Spinal cord (tissue), 10 donors: ENCODE results near the gene PLPPR4. TPM values are rescaled to one million over a fixed set of nuclear protein-coding genes. Genes with fewer than 3 reads are reported as not detected.
A peak's percentile ranks its signal among the peaks of the same experiment; 100 is the strongest.

Experiments
- DNase-seq, 6 donors: peaks; one replicate each; pipeline versions ENCODE4 v3.0.0 to v3.0.0-alpha.2; 2013 to 2015; ENCODE audit warnings: low spot score in 6 of 6, low read depth in 4 of 6
- H3K27ac ChIP-seq: one replicate; pipeline ENCODE4 v1.5.1; 2013; ENCODE audit warnings: low read depth, low read length, control low read depth
- H3K27me3 ChIP-seq: one replicate; pipeline ENCODE4 v1.6.1; 2013; ENCODE audit warnings: low read length; ENCODE audit not compliant: control insufficient read depth, insufficient read depth
- H3K36me3 ChIP-seq: one replicate; pipeline ENCODE4 v1.6.1; 2013; ENCODE audit warnings: low read length; ENCODE audit not compliant: control insufficient read depth, insufficient read depth
- H3K4me1 ChIP-seq: one replicate; pipeline ENCODE4 v1.6.1; 2013; ENCODE audit warnings: low read length; ENCODE audit not compliant: control insufficient read depth, insufficient read depth
- H3K4me3 ChIP-seq: one replicate; pipeline ENCODE4 v1.5.1; 2013; ENCODE audit warnings: low read depth, low read length, control low read depth
- H3K9me3 ChIP-seq: one replicate; pipeline ENCODE4 v1.6.1; 2013; ENCODE audit warnings: low read length; ENCODE audit not compliant: control insufficient read depth, insufficient read depth
- WGBS: methylation state at CpG from one replicate; pipeline ENCODE4 v1.1.5; 2013; ENCODE audit warnings: missing lambda C conversion rate; ENCODE audit not compliant: insufficient coverage; 5-methylcytosine and 5-hydroxymethylcytosine counted together
- long read RNA-seq, 4 donors: transcript quantifications; one replicate each; lab custom pipeline, GENCODE V29; 2026
- polyA plus RNA-seq, 2 donors: library from polyadenylated mRNA; unstranded; fragments of 120-200 nt; gene quantifications; one replicate each; pipeline ENCODE4 v1.2.1, GENCODE V29; 2013; ENCODE audit not compliant: insufficient read length in 2 of 2
- total RNA-seq, 2 donors: library from RNA; depleted of rRNA in 1 of 2; stranded (reverse); fragments of 120-200 nt in 1 of 2; fragments of >200 nt in 1 of 2; gene quantifications; one replicate each; pipeline versions ENCODE4 v1.2.3 to v1.2.4, GENCODE V29; 2013 to 2014
- donor health status: healthy.

PLPPR4 gene
- total RNA-seq (10 to 100 TPM; 13.1 to 70.7 TPM), polyA plus RNA-seq (10 to 100 TPM; 36.3 to 43.2 TPM)
- long read RNA-seq, donor 1, full-length matches to known transcripts = 13 of 13 reads
- long read RNA-seq, donor 1, partial matches to known transcripts = 0 of 13 reads
- long read RNA-seq, donor 1, other reads (novel, unspliced or antisense) = 0 of 13 reads
- long read RNA-seq, donor 2, full-length matches to known transcripts = 3 of 3 reads
- long read RNA-seq, donor 2, partial matches to known transcripts = 0 of 3 reads
- long read RNA-seq, donor 2, other reads (novel, unspliced or antisense) = 0 of 3 reads
- long read RNA-seq, donor 3, full-length matches to known transcripts = 10 of 10 reads
- long read RNA-seq, donor 3, partial matches to known transcripts = 0 of 10 reads
- long read RNA-seq, donor 3, other reads (novel, unspliced or antisense) = 0 of 10 reads
- long read RNA-seq, donor 4, full-length matches to known transcripts = 4 of 4 reads
- long read RNA-seq, donor 4, partial matches to known transcripts = 0 of 4 reads
- long read RNA-seq, donor 4, other reads (novel, unspliced or antisense) = 0 of 4 reads

- WGBS = under 1% methylated on average over 50 of the region's 51 CpGs
- peaks cover 10% of the 10 kb centered on the region for H3K4me1 ChIP-seq
- peak within 1 kb of the TSS; percentile 67 for H3K27ac ChIP-seq
- no peaks in the 10 kb centered on the region for H3K36me3 ChIP-seq
- peaks cover 4% of the 10 kb centered on the region for H3K27me3 ChIP-seq
- DNase-seq = peak in 4 of 6 donors; percentile 43 to 89 (median 70)
- H3K9me3 ChIP-seq = no peaks in the 10 kb centered on the region
- peak within 1 kb of the TSS; percentile 48 for H3K4me3 ChIP-seq
These were observed at the start of gene PLPPR4 for GRCh38 chr1:99264201-99265021. TSS of gene PLPPR4 (plus strand) at chr1:99264492. CDS start at chr1:99264594, 102 bp downstream.

- Histone ChIP-seq H3K27ac (no peak overlapping the region), H3K4me3 (no peak overlapping the region), H3K9me3 (no peaks in the 10 kb centered on the region), H3K36me3 (no peaks in the 10 kb centered on the region), H3K4me1 (no peaks in the 10 kb centered on the region), H3K27me3 (no peaks in the 10 kb centered on the region)
- no peak for DNase-seq
- WGBS = no CpG with 5 or more reads among the region's 5 CpGs
These were observed 47.3 kb upstream of the PLPPR4 start for GRCh38 chr1:99216956-99217355.

GRCh38 chr1:99217599-99217998, 46.7 kb upstream of the PLPPR4 start:
- Histone ChIP-seq H3K9me3 (no peaks in the 10 kb centered on the region), H3K4me3 (no peak overlapping the region), H3K27ac (no peak overlapping the region), H3K4me1 (no peaks in the 10 kb centered on the region), H3K27me3 (no peaks in the 10 kb centered on the region), H3K36me3 (no peaks in the 10 kb centered on the region)
- WGBS = no CpG with 5 or more reads among the region's 4 CpGs
- DNase-seq = no peak

GRCh38 chr1:99218572-99218971, 45.7 kb upstream of the PLPPR4 start:
- Histone ChIP-seq H3K4me3 (no peak overlapping the region), H3K27ac (no peak overlapping the region), H3K36me3 (no peaks in the 10 kb centered on the region), H3K9me3 (no peaks in the 10 kb centered on the region), H3K4me1 (no peaks in the 10 kb centered on the region), H3K27me3 (no peaks in the 10 kb centered on the region)
- WGBS = 40% methylated on average over 1 of the region's 4 CpGs
- DNase-seq = no peak

- DNase-seq = no peak
- Histone ChIP-seq H3K4me3 (no peak overlapping the region), H3K36me3 (no peaks in the 10 kb centered on the region), H3K9me3 (no peaks in the 10 kb centered on the region), H3K27ac (no peak overlapping the region), H3K27me3 (no peaks in the 10 kb centered on the region), H3K4me1 (no peaks in the 10 kb centered on the region)
These were observed 45.3 kb upstream of the PLPPR4 start for GRCh38 chr1:99218999-99219398.

GRCh38 chr1:99227056-99227897, 37.0 kb upstream of the PLPPR4 start:
- peak in 2 of 6 donors; percentile 16 to 58 for DNase-seq
- 83% methylated on average over 1 of the region's 3 CpGs for WGBS

GRCh38 chr1:99228153-99228552, 36.1 kb upstream of the PLPPR4 start:
- Histone ChIP-seq H3K9me3 (peaks cover 5% of the 10 kb centered on the region), H3K36me3 (no peaks in the 10 kb centered on the region), H3K4me3 (no peak overlapping the region), H3K27ac (no peak overlapping the region), H3K27me3 (no peaks in the 10 kb centered on the region), H3K4me1 (no peaks in the 10 kb centered on the region)
- WGBS = no CpG with 5 or more reads among the region's 2 CpGs
- no peak for DNase-seq

More at GRCh38 chr1:99227056-99227897, 37.0 kb upstream of the PLPPR4 start:
- Histone ChIP-seq H3K9me3 (peaks cover 5% of the 10 kb centered on the region), H3K4me3 (no peak overlapping the region), H3K4me1 (no peaks in the 10 kb centered on the region), H3K27me3 (no peaks in the 10 kb centered on the region), H3K27ac (no peak overlapping the region), H3K36me3 (no peaks in the 10 kb centered on the region)

GRCh38 chr1:99229122-99229521, 35.2 kb upstream of the PLPPR4 start:
- Histone ChIP-seq H3K9me3 (peaks cover 5% of the 10 kb centered on the region), H3K27ac (no peak overlapping the region), H3K4me3 (no peak overlapping the region), H3K4me1 (no peaks in the 10 kb centered on the region), H3K27me3 (no peaks in the 10 kb centered on the region), H3K36me3 (no peaks in the 10 kb centered on the region)
- peak in 1 of 6 donors; percentile 38 for DNase-seq
- WGBS = no CpG with 5 or more reads among the region's 3 CpGs

- H3K9me3 ChIP-seq = no peaks in the 10 kb centered on the region
These were observed 33.6 kb upstream of the PLPPR4 start for GRCh38 chr1:99230695-99231094.

More at GRCh38 chr1:99230695-99231094, 33.6 kb upstream of the PLPPR4 start:
- DNase-seq = no peak
- H3K4me3 ChIP-seq = no peak overlapping the region
- no peaks in the 10 kb centered on the region for H3K4me1 ChIP-seq
- no peaks in the 10 kb centered on the region for H3K27me3 ChIP-seq
- H3K27ac ChIP-seq = no peak overlapping the region
- no peaks in the 10 kb centered on the region for H3K36me3 ChIP-seq
